Measurements from ENCODE around the gene LILRB2. TPM values are rescaled to one million over a fixed set of nuclear protein-coding genes. Genes with fewer than 3 reads are reported as not detected.

Gene LILRB2
- total RNA-seq, 6 experiments from 2014 or later, result not detected

DNA sequence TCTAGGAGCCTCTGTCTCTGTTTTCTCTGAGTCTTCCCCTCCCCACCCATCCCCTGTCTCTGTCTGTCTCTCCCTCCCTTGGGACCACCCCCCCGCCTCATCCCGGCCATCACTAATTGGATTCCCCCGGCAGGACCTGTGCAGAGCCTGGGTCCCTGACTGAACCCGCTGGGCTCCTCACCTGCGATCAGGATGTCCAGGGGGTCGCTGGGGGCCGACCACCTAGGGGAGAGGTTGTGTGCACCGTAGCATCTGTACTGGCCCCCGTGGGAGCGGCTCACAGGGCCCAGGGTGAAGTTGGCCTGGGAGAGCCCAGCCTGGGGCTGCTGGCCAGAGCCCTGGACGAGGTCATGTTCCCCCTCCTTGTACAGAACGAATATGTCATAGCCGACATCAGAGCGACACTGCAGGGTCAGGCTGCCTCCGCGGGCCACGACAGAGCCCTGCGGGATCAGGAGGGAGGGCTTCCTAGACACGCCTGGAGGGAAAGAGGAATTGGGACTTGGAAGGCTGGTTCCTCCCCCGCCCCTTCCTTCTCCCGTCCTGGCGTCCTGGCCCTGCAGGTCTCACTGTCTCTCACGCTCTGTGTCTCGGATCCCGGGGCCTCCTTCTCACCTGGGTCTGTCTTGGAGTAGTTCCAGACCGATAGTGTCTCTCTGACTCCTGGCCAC is 25.7 kb downstream of the LILRB2 start:
- Mint-ChIP-seq H3K9me3 (no peaks in the 10 kb centered on the region), H3K4me3 (no peak overlapping the region), H3K36me3 (ENCODE audit: low read depth) (no peaks in the 10 kb centered on the region), H3K27me3 (ENCODE audit: insufficient read depth) (peaks cover 57% of the 10 kb centered on the region), H3K4me1 (ENCODE audit: low read depth) (no peaks in the 10 kb centered on the region), H3K27ac (no peak overlapping the region)
- DNase-seq, result no peak
- TF ChIP-seq CTCF (IDR thresholded peaks at IDR 0.05), result no peak

- H3K27me3 Mint-ChIP-seq (ENCODE audit: insufficient read depth), result peaks cover 55% of the 10 kb centered on the region
These were observed 26.6 kb downstream of the LILRB2 start for GRCh38 chr19:54254195-54254906.

DNA sequence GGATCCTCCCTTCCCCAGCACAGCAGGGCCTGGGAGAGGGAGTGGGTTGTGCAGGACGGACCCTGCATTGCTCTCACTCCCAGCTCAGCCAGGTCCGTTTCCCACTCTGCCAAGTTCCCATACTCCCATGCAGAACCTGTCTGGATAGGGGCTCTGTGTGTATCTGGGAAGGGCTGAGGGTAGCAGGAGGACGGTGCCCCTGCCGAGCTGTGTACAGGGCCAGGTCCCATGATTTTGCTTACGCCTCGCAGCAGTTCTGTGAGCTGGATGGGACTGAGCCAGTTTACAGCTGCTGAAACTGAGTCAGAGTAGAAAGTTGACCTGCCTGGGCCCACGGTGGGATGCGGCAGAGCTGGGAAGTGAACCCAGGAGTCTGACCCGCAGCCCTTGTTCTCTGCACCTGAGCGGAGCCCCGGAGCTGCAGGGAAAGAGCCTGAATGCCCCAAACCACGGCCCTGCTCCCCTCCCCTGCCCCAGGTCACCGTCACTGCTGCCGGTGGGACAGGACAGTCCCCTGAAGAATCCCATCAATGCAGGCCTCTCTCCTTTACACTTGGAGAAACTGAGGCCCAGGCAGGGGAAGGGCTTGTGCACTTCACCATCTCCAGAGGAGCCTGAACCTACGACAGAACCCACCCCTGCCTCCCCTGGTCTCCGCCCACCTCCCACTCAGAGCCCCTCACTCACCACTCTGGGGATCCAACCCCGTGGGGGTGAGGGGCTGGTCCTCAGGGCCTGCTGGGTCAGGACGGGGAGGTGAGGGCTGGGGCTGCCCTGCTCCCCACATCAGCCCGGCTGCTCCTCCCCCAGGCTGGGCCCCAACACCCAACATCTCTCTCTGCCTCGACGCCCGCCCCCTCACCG is 27.3 kb downstream of the LILRB2 start:
- no peaks in the 10 kb centered on the region for H3K36me3 Mint-ChIP-seq (ENCODE audit: low read depth)
- H3K27me3 Mint-ChIP-seq (ENCODE audit: insufficient read depth), result peaks cover 53% of the 10 kb centered on the region
- H3K27ac Mint-ChIP-seq, result no peak overlapping the region
- H3K4me3 Mint-ChIP-seq, result no peak overlapping the region
- H3K9me3 Mint-ChIP-seq, result no peaks in the 10 kb centered on the region
- no peak for DNase-seq
- no peaks in the 10 kb centered on the region for H3K4me1 Mint-ChIP-seq (ENCODE audit: low read depth)
- TF ChIP-seq CTCF (IDR thresholded peaks at IDR 0.05), result no peak

More at GRCh38 chr19:54254195-54254906, 26.6 kb downstream of the LILRB2 start:
- no peak for TF ChIP-seq CTCF (IDR thresholded peaks at IDR 0.05)
- H3K9me3 Mint-ChIP-seq, result no peaks in the 10 kb centered on the region
- no peaks in the 10 kb centered on the region for H3K4me1 Mint-ChIP-seq (ENCODE audit: low read depth)
- H3K4me3 Mint-ChIP-seq, result no peak overlapping the region
- DNase-seq, result no peak
- no peaks in the 10 kb centered on the region for H3K36me3 Mint-ChIP-seq (ENCODE audit: low read depth)
- no peak overlapping the region for H3K27ac Mint-ChIP-seq

GRCh38 chr19:54252845-54253244 is 28.1 kb downstream of the LILRB2 start:
- Mint-ChIP-seq H3K27ac (no peak overlapping the region), H3K4me1 (ENCODE audit: low read depth) (peaks cover 6% of the 10 kb centered on the region), H3K36me3 (ENCODE audit: low read depth) (no peaks in the 10 kb centered on the region), H3K4me3 (no peak overlapping the region), H3K27me3 (ENCODE audit: insufficient read depth) (peaks cover 45% of the 10 kb centered on the region), H3K9me3 (no peaks in the 10 kb centered on the region)
- no peak for TF ChIP-seq CTCF (IDR thresholded peaks at IDR 0.05)
- DNase-seq, result no peak

DNA sequence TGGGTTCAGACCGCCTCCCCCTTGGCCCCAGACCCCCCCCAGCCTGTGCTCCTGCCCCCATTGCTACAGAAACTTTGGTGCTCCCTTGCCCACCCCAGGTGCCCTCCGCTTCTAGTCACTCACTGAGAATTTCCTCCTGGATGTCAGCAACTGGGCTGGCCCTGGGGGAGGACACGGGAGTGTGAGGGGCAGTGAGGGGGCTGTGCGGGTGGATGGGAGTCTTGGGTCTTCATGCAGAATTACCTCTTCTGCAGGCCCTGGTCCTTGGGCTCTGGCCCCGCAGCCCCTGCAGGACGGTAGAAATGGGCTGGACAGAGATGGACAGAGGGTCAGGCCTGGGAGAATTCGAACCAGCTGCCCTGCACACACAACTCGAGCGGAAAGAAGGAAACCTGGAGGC is 28.7 kb downstream of the LILRB2 start:
- H3K27me3 Mint-ChIP-seq (ENCODE audit: insufficient read depth), result peaks cover 40% of the 10 kb centered on the region
- H3K9me3 Mint-ChIP-seq, result no peaks in the 10 kb centered on the region
- no peak for DNase-seq
- H3K4me3 Mint-ChIP-seq, result no peak overlapping the region
- H3K4me1 Mint-ChIP-seq (ENCODE audit: low read depth), result peaks cover 10% of the 10 kb centered on the region
- H3K36me3 Mint-ChIP-seq (ENCODE audit: low read depth), result no peaks in the 10 kb centered on the region
- TF ChIP-seq CTCF (IDR thresholded peaks at IDR 0.05), result no peak
- no peak overlapping the region for H3K27ac Mint-ChIP-seq

Data from HFFc6 (cell line).